ENCODE results near the gene EXPH5. TPM values are rescaled to one million over a fixed set of nuclear protein-coding genes. Genes with fewer than 3 reads are reported as not detected.

Gene EXPH5
- total and polyA plus RNA-seq, 4 donors, result 0.84 to 8.2 (median 2.2) TPM

DNA sequence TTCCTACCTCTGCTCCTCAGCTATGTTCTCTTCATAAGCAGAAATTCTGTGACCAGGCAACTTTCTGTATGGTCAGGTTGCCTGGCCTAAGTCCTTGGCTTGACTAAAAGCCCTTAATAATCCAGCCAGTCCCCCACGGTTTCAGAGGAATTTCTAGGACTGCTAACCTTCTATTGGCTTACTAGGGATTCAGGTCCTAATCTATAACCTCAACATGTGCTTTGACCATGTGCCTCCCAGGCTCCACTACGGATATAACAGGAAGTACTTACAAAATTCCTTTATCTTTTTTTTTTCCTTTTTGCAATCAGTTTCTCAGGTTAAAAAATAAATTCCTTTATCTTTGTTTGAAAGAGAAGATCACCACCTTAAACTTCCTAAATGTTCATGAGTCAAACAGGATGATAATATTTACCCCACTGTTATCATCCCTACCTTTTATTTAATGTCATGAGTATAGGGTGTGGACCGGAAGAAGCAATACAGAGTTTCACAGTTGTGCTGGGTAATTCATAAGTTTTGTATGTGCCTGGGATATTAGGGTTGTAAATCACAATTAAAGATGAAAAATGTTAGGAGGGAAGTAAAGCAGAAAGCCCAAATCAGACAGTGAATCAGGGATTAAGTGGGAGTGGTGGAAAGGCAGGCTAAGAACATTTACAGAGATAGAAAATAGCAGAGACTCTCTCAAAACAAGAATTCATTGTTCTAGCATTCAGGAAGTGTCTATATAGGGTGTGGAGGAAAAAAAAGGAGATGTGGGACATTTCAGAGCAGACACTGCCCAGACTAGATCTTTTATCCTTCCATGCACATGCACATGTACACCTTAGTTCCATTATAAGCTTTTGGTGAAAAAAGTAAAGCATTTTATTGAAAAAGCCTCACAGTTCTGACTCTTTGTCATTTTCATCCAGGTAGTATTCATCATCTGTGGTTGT lies 84.6 kb downstream of the EXPH5 start:
- 92% methylated on average over 2 of the region's 3 CpGs for WGBS (ENCODE audit: insufficient coverage)

DNA sequence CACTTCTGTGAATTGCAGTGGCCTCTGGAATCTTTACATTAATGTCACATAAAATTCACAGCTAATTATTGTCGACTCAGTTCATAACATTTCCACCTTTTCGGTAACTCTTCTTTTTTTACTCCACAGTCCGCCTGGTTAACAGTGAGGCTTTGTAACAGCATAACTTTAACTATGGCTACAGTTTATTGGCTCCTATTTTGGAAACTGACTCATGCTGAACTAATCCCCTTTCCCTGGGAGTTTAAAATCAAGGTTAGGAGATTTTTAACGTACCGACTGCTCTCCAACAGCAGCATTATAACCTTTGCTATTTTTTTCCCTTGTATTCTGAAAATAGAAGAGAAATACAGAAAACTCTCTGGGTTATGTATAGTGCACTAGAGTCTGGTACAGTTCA lies 92.2 kb downstream of the EXPH5 start:
- WGBS (ENCODE audit: insufficient coverage), result 89% methylated on average over 3 of the region's 5 CpGs
- Histone ChIP-seq H3K9me3 (ENCODE audit: control insufficient read depth, insufficient read depth, low read length) (no peaks in the 10 kb centered on the region), H3K4me1 (ENCODE audit: control insufficient read depth, insufficient read depth, low read length) (peaks cover 14% of the 10 kb centered on the region), H3K27me3 (ENCODE audit: control insufficient read depth, insufficient read depth, low read length) (no peaks in the 10 kb centered on the region), H3K36me3 (ENCODE audit: control insufficient read depth, insufficient read depth, low read length) (no peaks in the 10 kb centered on the region), H3K4me3 (ENCODE audit: low read depth, low read length) (no peak overlapping the region), H3K27ac (ENCODE audit: low read depth, low read length) (no peak overlapping the region)
- DNase-seq (ENCODE audit: low read depth in 4 of 6, low spot score in 6 of 6), result no peak

More for the DNA sequence above, 84.6 kb downstream of the EXPH5 start:
- Histone ChIP-seq H3K27ac (ENCODE audit: low read depth, low read length) (no peak overlapping the region), H3K9me3 (ENCODE audit: control insufficient read depth, insufficient read depth, low read length) (no peaks in the 10 kb centered on the region), H3K4me3 (ENCODE audit: low read depth, low read length) (no peak overlapping the region), H3K36me3 (ENCODE audit: control insufficient read depth, insufficient read depth, low read length) (no peaks in the 10 kb centered on the region), H3K27me3 (ENCODE audit: control insufficient read depth, insufficient read depth, low read length) (no peaks in the 10 kb centered on the region), H3K4me1 (ENCODE audit: control insufficient read depth, insufficient read depth, low read length) (no peaks in the 10 kb centered on the region)
- DNase-seq (ENCODE audit: low read depth in 4 of 6, low spot score in 6 of 6), result no peak

DNA sequence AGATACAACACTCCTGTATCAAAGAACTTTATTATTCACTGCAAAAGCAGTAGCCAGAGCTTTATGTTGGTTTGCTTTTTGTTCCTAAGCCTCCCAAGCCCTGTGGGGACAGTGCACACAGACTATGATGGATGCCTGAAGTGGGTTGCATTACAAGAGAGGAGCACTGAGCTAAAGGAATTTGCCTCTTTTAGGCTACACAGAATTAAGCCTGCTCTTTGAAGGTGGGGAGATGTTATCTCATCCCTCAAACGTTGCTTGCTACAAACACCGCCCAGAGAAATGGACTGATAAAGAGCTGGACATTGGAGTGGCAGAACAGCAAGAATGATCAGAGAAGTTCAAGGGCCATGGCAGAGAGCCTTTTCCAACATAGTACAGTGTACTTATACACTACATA lies 92.8 kb downstream of the EXPH5 start:
- H3K9me3 ChIP-seq (ENCODE audit: control insufficient read depth, insufficient read depth, low read length), result no peaks in the 10 kb centered on the region
- WGBS (ENCODE audit: insufficient coverage), result no CpG with 5 or more reads among the region's 2 CpGs
- H3K27ac ChIP-seq (ENCODE audit: low read depth, low read length), result no peak overlapping the region
- DNase-seq (ENCODE audit: low read depth in 4 of 6, low spot score in 6 of 6), result no peak
- no peaks in the 10 kb centered on the region for H3K36me3 ChIP-seq (ENCODE audit: control insufficient read depth, insufficient read depth, low read length)
- no peaks in the 10 kb centered on the region for H3K27me3 ChIP-seq (ENCODE audit: control insufficient read depth, insufficient read depth, low read length)
- peaks cover 14% of the 10 kb centered on the region for H3K4me1 ChIP-seq (ENCODE audit: control insufficient read depth, insufficient read depth, low read length)
- H3K4me3 ChIP-seq (ENCODE audit: low read depth, low read length), result no peak overlapping the region

DNA sequence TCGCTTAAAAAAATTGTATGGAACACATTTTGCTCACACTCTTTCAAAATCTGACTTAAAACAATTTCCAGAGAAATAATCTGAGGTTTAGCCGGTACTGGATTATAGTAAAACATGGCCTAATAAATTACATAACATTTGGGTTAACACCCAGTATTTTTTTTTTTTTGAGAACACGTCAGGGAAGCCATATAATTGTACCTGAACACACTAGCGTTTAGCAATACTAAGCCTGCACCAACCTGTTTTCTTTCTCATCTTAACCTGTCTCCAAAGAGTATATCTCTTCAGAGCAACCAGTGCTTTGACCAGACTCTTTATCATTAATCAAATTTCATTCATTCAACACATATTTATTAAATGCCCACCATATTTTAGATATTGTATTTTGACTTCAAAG lies 93.4 kb downstream of the EXPH5 start:
- no peaks in the 10 kb centered on the region for H3K27me3 ChIP-seq (ENCODE audit: control insufficient read depth, insufficient read depth, low read length)
- no peak overlapping the region for H3K27ac ChIP-seq (ENCODE audit: low read depth, low read length)
- no peak overlapping the region for H3K4me3 ChIP-seq (ENCODE audit: low read depth, low read length)
- H3K4me1 ChIP-seq (ENCODE audit: control insufficient read depth, insufficient read depth, low read length), result peaks cover 14% of the 10 kb centered on the region
- WGBS (ENCODE audit: insufficient coverage), result 100% methylated on average over 2 of the region's 4 CpGs
- no peaks in the 10 kb centered on the region for H3K36me3 ChIP-seq (ENCODE audit: control insufficient read depth, insufficient read depth, low read length)
- no peaks in the 10 kb centered on the region for H3K9me3 ChIP-seq (ENCODE audit: control insufficient read depth, insufficient read depth, low read length)
- no peak for DNase-seq (ENCODE audit: low read depth in 4 of 6, low spot score in 6 of 6)

DNA sequence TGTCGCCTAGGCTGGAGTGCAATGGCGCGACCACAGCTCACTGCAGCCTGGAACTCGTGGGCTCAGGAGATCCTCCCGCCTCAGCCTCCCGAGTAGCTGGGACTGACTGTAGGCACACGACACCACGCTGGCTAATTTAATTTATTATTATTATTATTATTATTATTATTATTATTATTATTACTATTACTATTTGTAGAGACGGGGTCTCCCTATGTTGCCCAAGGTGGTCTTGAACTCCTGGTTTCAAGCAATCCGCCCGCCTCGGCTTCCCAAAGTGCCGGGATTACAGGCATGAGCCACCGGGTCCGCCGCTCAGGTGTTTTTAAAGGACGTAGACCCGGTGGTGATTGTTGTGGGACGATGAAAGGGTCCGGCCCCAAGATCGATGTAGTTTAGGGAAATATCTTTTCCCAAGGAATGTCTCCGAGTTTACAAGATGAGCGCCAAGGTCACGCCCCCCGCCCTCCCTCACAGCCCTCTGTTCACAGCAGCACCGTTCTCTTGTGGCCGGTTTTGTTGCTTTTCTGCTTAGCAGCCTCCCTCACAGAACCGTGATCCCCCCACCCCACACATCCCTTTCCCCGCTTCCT lies 94.7 kb downstream of the EXPH5 start:
- whole genome bisulfite sequencing (ENCODE audit: insufficient coverage), result 62% methylated on average over 22 of the region's 29 CpGs
- no peak for DNase-seq (ENCODE audit: low read depth in 4 of 6, low spot score in 6 of 6)
- Histone ChIP-seq H3K27ac (ENCODE audit: low read depth, low read length) (peak overlapping the region; percentile 93), H3K9me3 (ENCODE audit: control insufficient read depth, insufficient read depth, low read length) (no peaks in the 10 kb centered on the region), H3K4me1 (ENCODE audit: control insufficient read depth, insufficient read depth, low read length) (peaks cover 14% of the 10 kb centered on the region), H3K36me3 (ENCODE audit: control insufficient read depth, insufficient read depth, low read length) (no peaks in the 10 kb centered on the region), H3K4me3 (ENCODE audit: low read depth, low read length) (peak overlapping the region; percentile 73), H3K27me3 (ENCODE audit: control insufficient read depth, insufficient read depth, low read length) (no peaks in the 10 kb centered on the region)

DNA sequence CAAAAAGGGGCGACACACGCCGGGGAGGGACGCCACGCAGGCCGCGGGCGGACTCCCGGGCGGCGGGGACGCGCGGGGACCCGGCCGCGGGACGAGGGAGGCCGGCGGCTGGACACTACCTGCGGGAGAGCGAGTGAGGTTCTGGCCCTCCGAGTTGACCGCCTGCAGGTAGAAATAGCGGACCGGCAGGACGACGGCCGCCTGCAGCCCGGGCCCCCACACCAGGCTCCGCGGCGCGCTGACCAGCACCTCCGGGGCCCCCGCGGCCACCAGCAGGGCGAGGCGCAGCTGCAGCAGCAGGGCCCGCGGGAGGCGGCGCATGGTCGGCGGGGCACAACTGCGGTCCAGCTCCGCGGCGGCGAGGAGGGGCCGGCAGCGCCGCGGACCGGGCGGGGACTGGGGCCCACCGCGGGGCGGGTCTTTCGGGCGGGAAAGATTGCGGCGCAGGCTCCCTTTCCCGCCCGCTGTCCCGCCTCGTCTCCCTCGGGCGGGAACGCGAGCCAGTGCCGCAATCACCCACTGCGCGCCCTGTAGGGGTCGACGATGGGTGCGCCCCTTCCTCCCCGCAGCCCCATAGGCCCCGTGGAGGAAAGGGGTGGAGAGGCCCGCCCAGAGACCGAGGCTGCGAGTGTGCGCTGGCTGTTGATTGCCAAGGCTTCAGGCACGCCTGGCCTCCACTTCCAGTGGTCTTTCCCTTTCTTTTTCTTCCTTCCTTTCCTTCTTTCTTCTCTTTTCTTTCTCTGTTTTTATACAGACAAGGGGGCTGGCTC lies 95.3 kb downstream of the EXPH5 start, which contains the start of gene POGLUT3:
TSS of gene POGLUT3 (minus strand) at position 339 of the 770 bp plus-strand sequence. CDS start at position 321, 18 bp downstream.
- peaks cover 14% of the 10 kb centered on the region for H3K4me1 ChIP-seq (ENCODE audit: control insufficient read depth, insufficient read depth, low read length)
- H3K27ac ChIP-seq (ENCODE audit: low read depth, low read length), result peak within 1 kb of the TSS; percentile 93
- H3K36me3 ChIP-seq (ENCODE audit: control insufficient read depth, insufficient read depth, low read length), result no peaks in the 10 kb centered on the region
- WGBS (ENCODE audit: insufficient coverage), result under 1% methylated on average over 84 of the region's 84 CpGs
- no peaks in the 10 kb centered on the region for H3K27me3 ChIP-seq (ENCODE audit: control insufficient read depth, insufficient read depth, low read length)
- H3K4me3 ChIP-seq (ENCODE audit: low read depth, low read length), result peak within 1 kb of the TSS; percentile 73
- no peaks in the 10 kb centered on the region for H3K9me3 ChIP-seq (ENCODE audit: control insufficient read depth, insufficient read depth, low read length)
- DNase-seq (ENCODE audit: low read depth in 4 of 6, low spot score in 6 of 6), result peak in 5 of 6 donors; percentile 26 to 82 (median 38)

DNA sequence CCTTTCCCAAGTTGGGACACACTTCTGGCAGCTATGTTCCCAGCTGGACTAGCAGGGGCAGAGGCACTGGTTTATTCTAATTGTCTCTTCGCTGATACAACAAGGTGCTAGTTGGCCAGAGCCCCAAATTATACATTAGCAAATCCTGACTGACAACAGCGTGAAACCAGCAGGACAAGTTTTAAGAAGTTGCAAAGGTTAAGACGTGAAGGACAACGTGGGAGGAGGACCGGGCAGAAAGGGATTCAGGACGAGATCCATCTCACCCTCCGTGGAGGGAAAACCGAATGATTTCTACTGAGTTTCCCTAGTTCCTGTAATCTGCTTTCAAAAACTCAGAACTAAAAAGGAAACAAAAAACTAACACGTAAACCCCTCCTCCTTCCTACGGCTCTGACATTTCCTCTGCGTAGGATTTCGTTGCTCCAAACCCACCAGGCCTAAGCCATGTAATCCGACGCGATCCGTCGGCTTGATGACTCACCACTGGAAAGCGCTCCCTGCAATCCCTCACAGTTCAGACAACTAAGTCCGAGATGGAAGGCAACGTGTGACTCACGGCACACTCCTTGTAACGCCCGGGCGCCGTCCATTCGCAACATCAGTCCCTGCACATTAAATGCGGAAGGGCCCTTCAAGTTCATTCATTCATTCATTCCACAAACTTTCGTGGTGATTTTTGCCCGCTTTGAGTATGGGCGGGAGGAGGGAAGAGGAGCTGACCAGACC lies 96.1 kb downstream of the EXPH5 start:
- WGBS (ENCODE audit: insufficient coverage), result 1% methylated on average over 28 of the region's 30 CpGs
- H3K27ac ChIP-seq (ENCODE audit: low read depth, low read length), result peak overlapping the region; percentile 93
- H3K36me3 ChIP-seq (ENCODE audit: control insufficient read depth, insufficient read depth, low read length), result no peaks in the 10 kb centered on the region
- DNase-seq (ENCODE audit: low read depth in 4 of 6, low spot score in 6 of 6), result peak; percentile 49 to 91 (median 76)
- peaks cover 14% of the 10 kb centered on the region for H3K4me1 ChIP-seq (ENCODE audit: control insufficient read depth, insufficient read depth, low read length)
- H3K4me3 ChIP-seq (ENCODE audit: low read depth, low read length), result peak overlapping the region; percentile 73
- H3K27me3 ChIP-seq (ENCODE audit: control insufficient read depth, insufficient read depth, low read length), result no peaks in the 10 kb centered on the region
- no peaks in the 10 kb centered on the region for H3K9me3 ChIP-seq (ENCODE audit: control insufficient read depth, insufficient read depth, low read length)

DNA sequence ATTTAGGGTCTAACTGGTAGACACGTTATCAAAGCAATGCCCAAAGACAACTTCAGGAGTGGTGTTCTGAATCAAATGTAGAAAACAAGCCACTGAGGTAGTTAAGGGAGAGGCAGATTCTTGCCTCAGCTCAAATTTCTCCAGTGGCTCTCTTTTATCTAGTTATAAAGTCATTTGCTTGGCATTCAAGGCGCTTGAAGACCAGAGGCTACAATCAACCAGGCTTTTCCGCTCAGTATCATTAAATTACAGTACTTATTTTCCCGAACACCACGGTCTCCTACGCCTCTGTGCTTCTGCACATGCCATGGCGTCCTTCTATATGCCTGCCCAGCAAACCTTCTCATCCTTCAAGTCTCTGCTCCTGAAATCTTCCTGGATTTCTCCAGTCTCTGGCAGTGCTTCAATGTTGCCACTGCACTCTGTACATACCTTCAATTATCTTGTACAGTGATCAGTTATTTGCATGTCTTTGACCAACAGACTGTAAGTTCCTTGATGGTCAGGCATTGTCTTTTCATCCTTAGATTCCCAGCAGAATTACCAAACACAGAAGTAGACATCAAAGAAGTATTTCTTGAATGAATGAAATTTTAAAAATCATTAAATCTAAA lies 96.8 kb downstream of the EXPH5 start:
- WGBS (ENCODE audit: insufficient coverage), result 89% methylated on average over 6 of the region's 7 CpGs
- peak overlapping the region; percentile 73 for H3K4me3 ChIP-seq (ENCODE audit: low read depth, low read length)
- no peaks in the 10 kb centered on the region for H3K9me3 ChIP-seq (ENCODE audit: control insufficient read depth, insufficient read depth, low read length)
- DNase-seq (ENCODE audit: low read depth in 4 of 6, low spot score in 6 of 6), result peak in 1 of 6 donors; percentile 4
- no peaks in the 10 kb centered on the region for H3K36me3 ChIP-seq (ENCODE audit: control insufficient read depth, insufficient read depth, low read length)
- no peaks in the 10 kb centered on the region for H3K27me3 ChIP-seq (ENCODE audit: control insufficient read depth, insufficient read depth, low read length)
- peak overlapping the region; percentile 93 for H3K27ac ChIP-seq (ENCODE audit: low read depth, low read length)
- peaks cover 14% of the 10 kb centered on the region for H3K4me1 ChIP-seq (ENCODE audit: control insufficient read depth, insufficient read depth, low read length)

Measured in spinal cord (tissue), 10 donors.